Mesodermal cell (in vitro differentiated cells): ENCODE measurements around the gene PSENEN.

ENCODE experiments used
- H3K27ac ChIP-seq: 2 replicates; pipeline ENCODE4 v1.7.0; 2013; ENCODE audit warnings: mild to moderate bottlenecking, low read depth, low read length, moderate library complexity; ENCODE audit not compliant: severe bottlenecking
- H3K36me3 ChIP-seq: 2 replicates; pipeline ENCODE4 v1.7.1; 2013; ENCODE audit warnings: mild to moderate bottlenecking, low read length, moderate library complexity; ENCODE audit not compliant: control insufficient read depth, insufficient read depth
- H3K4me1 ChIP-seq: one replicate; pipeline ENCODE4 v1.7.1; 2013; ENCODE audit warnings: mild to moderate bottlenecking, low read length; ENCODE audit not compliant: insufficient read depth, control insufficient read depth, poor library complexity, severe bottlenecking
- H3K4me3 ChIP-seq: 2 replicates; pipeline ENCODE4 v1.7.0; 2013; ENCODE audit warnings: low read length, control low read depth, mild to moderate bottlenecking; ENCODE audit not compliant: insufficient read depth, poor library complexity, severe bottlenecking; ENCODE audit errors: extremely low read depth
- H3K9me3 ChIP-seq: 2 replicates; pipeline ENCODE4 v1.7.1; 2013; ENCODE audit warnings: mild to moderate bottlenecking, low read length, moderate library complexity; ENCODE audit not compliant: control insufficient read depth
- WGBS, 2 experiments: methylation state at CpG; one replicate each; pipeline ENCODE4 v1.1.5; 2013; ENCODE audit warnings: missing lambda C conversion rate in 2 of 2; ENCODE audit not compliant: insufficient coverage in 2 of 2; 5-methylcytosine and 5-hydroxymethylcytosine counted together

PSENEN gene

DNA sequence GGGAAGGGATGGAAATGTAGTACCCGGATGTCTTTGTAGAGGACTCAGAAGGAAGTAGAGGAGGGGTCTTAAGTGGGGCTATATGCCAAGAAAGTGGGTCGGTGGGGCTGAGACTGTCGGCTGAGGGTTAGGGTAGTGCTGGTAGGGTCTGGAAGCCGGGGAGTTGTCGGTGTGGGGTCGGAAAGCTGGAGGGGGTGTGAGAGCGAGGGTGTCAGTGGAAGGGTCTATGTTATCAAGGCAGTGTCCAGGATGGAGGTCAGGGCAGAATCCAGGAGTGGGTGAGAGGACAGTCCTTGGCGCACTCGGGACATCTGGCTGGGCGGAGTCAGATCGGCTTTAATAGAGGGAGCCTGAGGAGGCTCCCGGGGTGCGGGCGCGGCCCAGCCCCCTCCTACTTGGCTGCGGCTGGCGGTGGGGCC lies 9.7 kb downstream of the PSENEN start:
- Histone ChIP-seq H3K4me1 (peaks cover 18% of the 10 kb centered on the region), H3K27ac (no peak overlapping the region), H3K4me3 (no peak overlapping the region), H3K36me3 (peaks cover 52% of the 10 kb centered on the region), H3K9me3 (no peaks in the 10 kb centered on the region)
- 84 to 85% methylated on average over 14 to 17 of the region's 17 CpGs for WGBS, 2 experiments

DNA sequence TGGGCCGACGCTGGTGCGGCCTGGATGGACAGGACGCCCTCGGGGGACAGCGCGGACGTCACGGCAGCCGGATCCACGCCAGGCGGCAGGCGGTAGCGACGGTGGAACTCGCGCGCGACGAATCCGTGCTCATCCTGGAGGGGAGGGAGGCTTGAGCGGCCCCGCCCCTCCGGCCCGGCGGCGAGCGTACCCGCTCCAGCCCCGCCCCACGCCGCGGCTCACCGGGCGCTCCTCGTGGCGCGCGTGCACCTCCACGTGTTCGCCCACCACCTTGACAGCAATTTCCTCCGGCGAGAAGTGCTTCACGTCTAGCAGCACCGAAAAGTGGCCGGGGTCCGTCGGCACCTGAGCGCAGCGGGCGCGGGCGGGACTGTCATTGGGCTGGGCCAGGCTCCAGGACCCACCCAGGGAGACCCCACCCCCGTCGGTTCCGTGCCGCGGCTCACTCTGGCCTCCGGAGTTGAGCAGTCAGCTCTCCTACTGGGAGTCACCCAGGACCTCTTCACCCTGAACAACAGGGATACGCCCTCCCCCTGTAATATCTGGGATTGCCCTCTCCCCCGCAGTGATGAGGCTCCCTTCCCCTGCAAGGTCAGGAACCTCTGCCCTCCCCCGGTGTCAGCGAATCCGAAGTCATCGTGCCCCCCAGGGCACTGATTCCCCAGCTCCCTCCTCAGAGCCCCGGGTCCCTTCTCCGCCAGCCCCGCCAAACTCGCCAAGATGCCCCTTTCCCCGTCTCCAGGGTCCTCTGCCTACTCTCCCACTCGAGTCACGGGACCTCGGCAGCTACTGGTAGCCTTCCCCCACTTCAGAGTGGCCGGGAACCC lies 10.3 kb downstream of the PSENEN start:
- Histone ChIP-seq H3K27ac (peak overlapping the region; percentile 98), H3K4me3 (no peak overlapping the region)
- 76 to 80% methylated on average over 29 to 54 of the region's 74 CpGs for WGBS, 2 experiments

DNA sequence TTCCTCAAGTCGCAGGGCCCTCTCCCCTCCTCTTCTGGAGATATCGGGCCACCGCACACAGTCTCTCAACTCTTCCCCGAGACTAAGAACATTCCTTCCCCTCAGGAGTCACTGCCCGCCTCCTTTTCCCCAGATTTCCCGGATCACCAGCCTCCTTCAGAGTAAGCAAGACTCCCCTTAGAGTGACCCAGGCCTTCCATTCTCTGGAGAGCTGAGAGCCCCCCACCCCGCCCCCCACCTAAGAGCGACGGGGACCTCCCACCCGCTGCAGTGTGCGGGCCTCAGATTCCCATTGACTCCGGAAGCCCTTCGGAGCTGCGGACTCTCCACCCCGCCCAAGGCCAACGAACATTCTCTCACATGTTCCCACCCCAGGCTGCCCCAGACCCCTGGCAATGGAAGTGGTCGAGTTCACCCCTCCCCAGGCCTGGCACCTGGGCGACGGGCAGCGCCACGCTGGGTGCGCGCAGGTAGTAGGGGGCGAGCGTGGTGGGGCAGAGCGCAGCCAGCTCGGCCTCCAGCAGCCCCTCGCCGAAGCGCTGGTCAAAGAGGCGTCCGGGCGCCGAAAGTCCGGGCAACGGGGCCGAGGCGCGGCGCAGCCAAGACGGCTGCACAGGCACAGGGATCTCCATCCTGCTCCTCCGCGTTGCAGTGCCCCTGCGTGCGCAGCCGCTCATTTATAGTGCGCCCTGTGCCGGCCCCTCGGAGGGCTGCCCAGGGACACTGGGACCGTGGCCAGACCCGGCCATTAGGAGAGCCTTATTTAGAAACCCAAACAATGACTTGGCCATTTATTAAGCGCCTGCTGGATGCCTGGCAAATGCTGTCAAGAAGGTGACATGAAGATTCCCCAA lies 11.2 kb downstream of the PSENEN start, which contains the start of gene HSPB6:
Gene HSPB6, minus strand, starts transcription at position 653 of the 854 bp plus-strand sequence. Its CDS starts 21 bp downstream, at position 632.
- Histone ChIP-seq H3K9me3 (no peaks in the 10 kb centered on the region), H3K4me1 (peaks cover 18% of the 10 kb centered on the region), H3K4me3 (peak within 1 kb of the TSS; percentile 93), H3K36me3 (peaks cover 63% of the 10 kb centered on the region), H3K27ac (peak within 1 kb of the TSS; percentile 98)
- 94 to 96% methylated on average over 32 to 50 of the region's 52 CpGs for WGBS, 2 experiments

More for the DNA sequence above, 10.3 kb downstream of the PSENEN start:
- peaks cover 18% of the 10 kb centered on the region for H3K4me1 ChIP-seq
- H3K36me3 ChIP-seq: peaks cover 59% of the 10 kb centered on the region
- no peaks in the 10 kb centered on the region for H3K9me3 ChIP-seq

- H3K36me3 ChIP-seq: peaks cover 63% of the 10 kb centered on the region
- no peaks in the 10 kb centered on the region for H3K9me3 ChIP-seq
- peak overlapping the region; percentile 93 for H3K4me3 ChIP-seq
- H3K27ac ChIP-seq: peak overlapping the region; percentile 98
- 20 to 23% methylated on average over 13 to 15 of the region's 19 CpGs for WGBS, 2 experiments
- peaks cover 18% of the 10 kb centered on the region for H3K4me1 ChIP-seq
Observed at GRCh38 chr19:35757231-35757748, 11.8 kb downstream of the PSENEN start.

- Histone ChIP-seq H3K27ac (peak within 1 kb of the TSS; percentile 98), H3K9me3 (no peaks in the 10 kb centered on the region), H3K36me3 (peaks cover 61% of the 10 kb centered on the region), H3K4me3 (peak within 1 kb of the TSS; percentile 93), H3K4me1 (peaks cover 18% of the 10 kb centered on the region)
- 0% methylated on average over 41 to 49 of the region's 53 CpGs for WGBS, 2 experiments
Observed at GRCh38 chr19:35757749-35758608, 12.5 kb downstream of the PSENEN start, which contains the start of gene PROSER3. TSS of gene PROSER3 (plus strand) at chr19:35758176. CDS start at chr19:35758216, 40 bp downstream.

DNA sequence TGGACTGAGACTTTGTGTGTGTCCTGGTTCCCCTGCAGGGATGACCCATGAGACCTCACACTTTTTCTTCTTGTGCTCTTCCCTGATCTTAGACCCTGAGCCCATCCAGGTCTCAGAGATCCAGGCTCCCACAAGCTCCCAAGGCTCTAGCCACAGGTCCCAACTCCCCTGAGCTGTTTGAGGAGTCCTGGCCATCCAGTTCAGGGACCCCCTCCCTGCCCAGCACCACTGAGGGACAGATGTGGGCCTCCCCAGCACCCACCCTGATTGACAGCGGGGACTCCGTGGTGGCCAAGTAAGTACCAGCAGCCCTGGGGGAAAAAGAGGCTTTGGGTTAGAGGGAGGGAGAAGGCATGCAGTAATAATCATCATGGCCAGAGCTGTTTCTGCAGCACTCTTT lies 14.2 kb downstream of the PSENEN start:
- WGBS, 2 experiments: no CpG with 5 or more reads among the region's 2 CpGs
- Histone ChIP-seq H3K36me3 (peaks cover 56% of the 10 kb centered on the region), H3K4me1 (peaks cover 18% of the 10 kb centered on the region), H3K27ac (no peak overlapping the region), H3K4me3 (no peak overlapping the region), H3K9me3 (no peaks in the 10 kb centered on the region)

DNA sequence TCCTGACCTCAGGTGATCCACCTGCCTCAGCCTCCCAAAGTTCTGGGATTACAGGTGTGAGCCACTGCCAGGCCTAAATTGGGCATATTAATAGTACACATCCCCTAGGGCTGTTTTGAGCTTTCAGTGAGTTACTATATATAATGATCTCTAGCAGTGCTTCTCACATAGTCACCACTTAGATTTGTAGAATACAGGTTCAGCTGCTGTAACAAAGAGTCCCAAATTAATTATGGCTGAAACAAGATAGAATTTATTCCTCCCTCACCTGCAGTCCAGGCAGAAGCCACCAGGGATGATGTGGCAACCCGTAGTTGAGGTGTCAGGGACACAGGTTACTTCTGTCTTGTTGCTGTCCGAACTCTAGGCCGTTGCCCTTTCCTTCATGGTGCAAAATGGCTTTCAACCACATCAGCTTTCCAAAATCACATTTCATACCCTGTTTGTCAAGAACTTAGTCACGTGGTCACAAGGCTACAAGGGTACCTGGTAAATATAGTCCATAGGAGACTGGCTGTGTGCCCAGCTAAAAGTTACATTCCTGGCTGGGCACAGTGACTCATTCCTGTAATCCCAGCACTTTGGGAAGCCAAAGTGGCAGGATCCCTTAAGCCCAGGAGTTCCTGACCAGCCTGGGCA lies 15.4 kb downstream of the PSENEN start:
- no peak overlapping the region for H3K4me3 ChIP-seq
- peaks cover 16% of the 10 kb centered on the region for H3K4me1 ChIP-seq
- no peak overlapping the region for H3K27ac ChIP-seq
- no peaks in the 10 kb centered on the region for H3K9me3 ChIP-seq
- WGBS, 2 experiments: 100% methylated on average over 3 to 4 of the region's 4 CpGs
- peaks cover 59% of the 10 kb centered on the region for H3K36me3 ChIP-seq

GRCh38 chr19:35764432-35765315 lies 19.2 kb downstream of the PSENEN start:
- 94 to 96% methylated on average over 8 to 11 of the region's 17 CpGs for WGBS, 2 experiments
- H3K9me3 ChIP-seq: no peaks in the 10 kb centered on the region
- no peaks in the 10 kb centered on the region for H3K4me1 ChIP-seq
- no peak overlapping the region for H3K27ac ChIP-seq
- H3K4me3 ChIP-seq: no peak overlapping the region
- H3K36me3 ChIP-seq: peaks cover 81% of the 10 kb centered on the region

DNA sequence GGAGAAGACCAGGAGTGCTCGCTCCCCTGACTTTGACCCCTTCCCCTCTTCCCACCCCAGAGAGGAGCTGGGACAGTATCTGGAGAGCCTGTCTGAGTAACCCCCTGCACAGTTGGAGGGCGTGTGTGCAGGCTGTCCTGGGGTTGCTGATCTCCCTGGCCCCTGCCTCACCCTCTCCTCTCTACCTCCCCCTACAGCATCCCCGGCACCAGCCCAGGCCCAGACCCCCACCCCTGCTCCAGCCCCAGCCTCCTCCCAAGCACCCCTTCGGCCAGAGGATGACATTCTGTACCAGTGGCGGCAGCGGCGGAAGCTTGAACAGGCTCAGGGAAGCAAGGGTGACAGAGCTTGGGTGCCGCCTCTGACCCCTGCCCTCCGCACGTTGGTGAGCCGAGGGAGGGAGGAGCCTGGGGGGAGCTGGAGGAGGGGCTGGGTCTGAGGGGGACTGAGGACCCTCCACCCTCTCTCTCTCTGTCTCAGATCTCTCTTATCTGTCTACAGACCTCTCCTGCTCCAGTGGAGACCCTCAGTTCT lies 21.2 kb downstream of the PSENEN start:
- Histone ChIP-seq H3K36me3 (peaks cover 62% of the 10 kb centered on the region), H3K4me3 (no peak overlapping the region), H3K9me3 (no peaks in the 10 kb centered on the region), H3K4me1 (no peaks in the 10 kb centered on the region), H3K27ac (no peak overlapping the region)
- WGBS, 2 experiments: 86% methylated on average over 3 of the region's 11 CpGs; no CpG with 5 or more reads in 1 of the 2 experiments
